ENCODE data around the gene SLC35G6.
"Not testable (repeated sequence)": the region's sequence is repeated elsewhere in the genome, so short reads cannot be mapped to it uniquely, and the experiment has no call there.

The SLC35G6 gene

DNA sequence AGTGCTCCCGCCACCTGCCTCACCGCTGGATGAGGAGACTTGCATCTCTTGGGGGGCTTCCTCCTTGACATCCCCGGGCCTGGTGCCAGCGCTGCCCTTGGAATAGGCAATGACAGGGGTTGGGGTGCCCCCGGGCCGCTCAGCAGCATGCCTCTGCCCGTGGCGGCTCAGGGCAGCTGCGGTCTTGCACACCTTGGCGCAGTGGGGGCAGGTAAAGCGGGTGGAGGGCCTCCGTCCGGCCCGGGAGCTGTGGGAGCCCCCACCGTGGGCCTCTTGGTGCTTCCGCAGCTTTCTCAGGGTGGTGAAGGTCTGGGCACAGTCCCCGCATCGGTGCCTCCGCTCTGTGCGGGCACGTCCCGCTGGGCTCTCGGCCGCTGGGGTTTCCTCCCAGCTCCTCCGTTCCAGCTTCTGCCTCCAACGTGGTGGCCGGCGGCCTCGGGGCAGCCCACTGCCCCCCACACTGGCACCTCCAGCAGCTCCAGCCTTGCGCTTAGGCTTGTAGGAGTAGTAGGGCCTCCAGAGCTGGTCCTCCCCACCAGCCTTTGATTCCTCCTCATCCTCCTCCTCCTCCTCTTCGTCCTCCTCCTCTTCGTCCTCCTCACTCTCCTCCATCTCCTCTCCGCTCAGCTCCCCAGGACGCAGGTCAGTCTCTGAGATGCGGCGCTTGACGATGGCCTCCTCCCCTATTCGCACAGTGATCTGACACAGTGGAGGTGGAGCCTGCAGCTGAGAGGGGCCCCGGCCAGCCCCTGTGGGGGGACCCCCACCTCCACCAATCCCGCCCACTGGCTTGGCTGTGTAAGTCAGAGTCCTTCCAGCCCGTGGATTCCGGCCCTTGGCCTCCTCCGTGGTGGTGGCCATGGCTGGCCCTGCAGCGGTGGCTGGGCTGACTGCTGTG is 18.5 kb upstream of the SLC35G6 start:
- Histone ChIP-seq H3K36me3 (ENCODE audit: control insufficient read depth in 1 of 2, insufficient read depth in 2 of 2, low read length in 2 of 2) (peaks cover 5 to 39% of the 10 kb centered on the region in 2 donors), H3K4me3 (ENCODE audit: low read depth in 1 of 2, low read length in 2 of 2) (no peak overlapping the region), H3K27ac (ENCODE audit: low read length) (no peak overlapping the region), H3K9me3 (ENCODE audit: control insufficient read depth in 1 of 2, low read length in 2 of 2) (no peaks in the 10 kb centered on the region), H3K4me1 (ENCODE audit: control insufficient read depth in 1 of 2, insufficient read depth in 2 of 2, low read length in 2 of 2) (peaks cover 6 to 15% of the 10 kb centered on the region in 2 donors), H3K27me3 (ENCODE audit: low read depth, low read length) (no peaks in the 10 kb centered on the region)

DNA sequence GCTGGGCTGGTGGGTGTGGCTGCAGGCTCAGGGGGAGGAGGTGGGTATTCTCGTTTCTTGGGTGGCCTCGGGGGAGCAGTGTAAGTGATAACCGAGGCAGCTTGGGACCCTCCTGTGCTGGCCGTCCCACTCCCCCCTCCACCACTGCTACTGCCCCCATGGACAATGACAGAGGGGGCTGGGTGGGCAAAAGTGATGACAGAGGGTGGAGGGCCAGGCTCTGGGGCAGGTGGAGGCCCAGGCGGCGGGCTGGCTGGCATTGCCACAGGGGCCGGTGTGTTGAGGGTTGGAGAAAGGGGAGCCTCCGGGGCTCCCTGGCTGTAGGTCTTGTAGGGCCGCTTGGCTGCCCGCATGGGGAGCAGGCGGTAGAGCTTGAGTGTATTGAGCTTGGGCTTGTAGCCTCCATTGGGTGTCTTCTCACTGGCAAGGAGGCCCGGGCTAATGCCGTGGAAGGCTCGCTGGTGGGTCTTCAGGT is 17.8 kb upstream of the SLC35G6 start:
- Histone ChIP-seq H3K36me3 (ENCODE audit: control insufficient read depth in 1 of 2, insufficient read depth in 2 of 2, low read length in 2 of 2) (peaks cover 5 to 39% of the 10 kb centered on the region in 2 donors), H3K4me1 (ENCODE audit: control insufficient read depth in 1 of 2, insufficient read depth in 2 of 2, low read length in 2 of 2) (peaks cover 6 to 17% of the 10 kb centered on the region in 2 donors), H3K27me3 (ENCODE audit: low read depth, low read length) (no peaks in the 10 kb centered on the region), H3K4me3 (ENCODE audit: low read depth in 1 of 2, low read length in 2 of 2) (no peak overlapping the region), H3K9me3 (ENCODE audit: control insufficient read depth in 1 of 2, low read length in 2 of 2) (no peaks in the 10 kb centered on the region), H3K27ac (ENCODE audit: low read length) (no peak overlapping the region)

DNA sequence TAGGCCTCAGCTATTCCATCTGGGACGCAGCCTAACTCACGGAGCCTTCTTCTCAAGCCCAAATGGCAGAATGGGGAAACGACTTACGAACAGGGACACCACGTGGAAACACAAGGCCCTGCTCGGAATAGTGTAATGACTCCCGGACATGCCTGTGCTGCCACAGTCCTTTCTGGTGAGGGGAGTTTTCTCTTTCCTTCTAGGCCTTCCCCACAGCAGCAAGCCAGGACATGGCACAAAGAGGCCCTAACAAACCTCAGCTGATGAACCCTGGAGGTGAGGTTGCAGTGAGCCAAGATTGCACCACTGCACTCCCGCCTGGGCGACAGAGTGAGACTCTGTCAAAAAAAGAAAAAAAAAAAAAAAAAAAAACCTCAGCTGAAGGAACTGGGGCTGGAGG is 17.2 kb upstream of the SLC35G6 start:
- H3K27me3 ChIP-seq (ENCODE audit: low read depth, low read length) = no peaks in the 10 kb centered on the region
- H3K9me3 ChIP-seq (ENCODE audit: control insufficient read depth in 1 of 2, low read length in 2 of 2) = no peaks in the 10 kb centered on the region
- H3K27ac ChIP-seq (ENCODE audit: low read length) = no peak overlapping the region
- no peak overlapping the region for H3K4me3 ChIP-seq (ENCODE audit: low read depth in 1 of 2, low read length in 2 of 2)
- H3K4me1 ChIP-seq (ENCODE audit: control insufficient read depth in 1 of 2, insufficient read depth in 2 of 2, low read length in 2 of 2) = peaks cover 6 to 23% of the 10 kb centered on the region in 2 donors
- H3K36me3 ChIP-seq (ENCODE audit: control insufficient read depth in 1 of 2, insufficient read depth in 2 of 2, low read length in 2 of 2) = peaks cover 5 to 39% of the 10 kb centered on the region in 2 donors

DNA sequence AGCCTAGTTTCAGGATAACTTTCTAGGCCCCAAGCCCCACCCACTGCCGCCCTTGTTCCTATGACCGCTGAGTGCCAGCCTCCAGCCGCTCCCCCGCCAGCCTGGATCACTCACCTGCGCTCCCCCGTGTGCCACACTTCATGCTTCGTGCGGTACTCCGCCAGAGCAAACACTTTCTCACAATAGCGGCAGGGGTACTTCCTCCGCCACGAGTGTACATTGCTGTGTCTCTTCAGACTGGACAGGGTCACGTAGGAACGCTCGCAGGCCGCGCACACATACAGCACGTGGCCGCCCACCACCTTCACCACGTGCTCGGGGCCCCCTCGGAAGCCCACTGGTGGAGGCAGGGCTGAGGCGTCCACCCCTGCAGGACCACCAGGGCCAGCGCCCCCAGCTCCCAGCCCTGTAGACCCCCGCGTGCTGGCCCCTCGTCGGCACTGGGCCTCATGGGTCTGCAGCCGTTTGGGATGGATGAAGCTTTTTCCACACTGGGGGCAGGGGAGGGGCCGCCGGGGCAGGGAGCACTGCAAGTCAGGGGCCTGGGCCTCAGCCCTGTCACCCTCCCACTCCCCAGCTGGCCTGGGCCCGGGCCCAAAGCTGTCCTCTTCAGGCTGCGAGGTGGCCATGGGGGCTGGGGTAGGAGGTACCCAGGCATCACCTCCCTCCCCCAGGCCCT is 15.5 kb upstream of the SLC35G6 start:
- H3K4me1 ChIP-seq (ENCODE audit: control insufficient read depth in 1 of 2, insufficient read depth in 2 of 2, low read length in 2 of 2) = peaks cover 9 to 27% of the 10 kb centered on the region in 2 donors
- H3K4me3 ChIP-seq (ENCODE audit: low read depth in 1 of 2, low read length in 2 of 2) = no peak overlapping the region
- H3K27me3 ChIP-seq (ENCODE audit: low read depth, low read length) = no peaks in the 10 kb centered on the region
- H3K27ac ChIP-seq (ENCODE audit: low read length) = no peak overlapping the region
- no peaks in the 10 kb centered on the region for H3K9me3 ChIP-seq (ENCODE audit: control insufficient read depth in 1 of 2, low read length in 2 of 2)
- peaks cover 5 to 39% of the 10 kb centered on the region in 2 donors for H3K36me3 ChIP-seq (ENCODE audit: control insufficient read depth in 1 of 2, insufficient read depth in 2 of 2, low read length in 2 of 2)

DNA sequence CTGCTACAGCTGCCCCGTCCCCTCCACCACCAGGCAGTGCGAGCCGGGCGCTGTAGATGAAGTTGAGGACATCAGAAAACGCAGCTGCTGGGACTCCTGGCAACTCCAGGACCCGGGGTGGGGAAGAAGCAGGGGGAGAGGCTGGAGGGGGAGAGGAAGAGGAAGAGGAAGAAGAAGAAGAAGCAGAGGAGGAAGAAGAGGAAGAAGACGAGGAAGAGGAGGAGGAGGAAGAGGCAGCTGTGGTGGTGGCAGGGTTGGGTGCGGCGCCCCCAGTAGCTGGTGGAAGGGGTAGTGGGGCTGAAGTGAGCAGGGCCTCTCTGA is 15.0 kb upstream of the SLC35G6 start:
- peaks cover 10 to 33% of the 10 kb centered on the region in 2 donors for H3K4me1 ChIP-seq (ENCODE audit: control insufficient read depth in 1 of 2, insufficient read depth in 2 of 2, low read length in 2 of 2)
- peaks cover 5 to 39% of the 10 kb centered on the region in 2 donors for H3K36me3 ChIP-seq (ENCODE audit: control insufficient read depth in 1 of 2, insufficient read depth in 2 of 2, low read length in 2 of 2)
- H3K9me3 ChIP-seq (ENCODE audit: control insufficient read depth in 1 of 2, low read length in 2 of 2) = no peaks in the 10 kb centered on the region
- peak overlapping the region; percentile 63 for H3K27ac ChIP-seq (ENCODE audit: low read length)
- H3K27me3 ChIP-seq (ENCODE audit: low read depth, low read length) = no peaks in the 10 kb centered on the region
- H3K4me3 ChIP-seq (ENCODE audit: low read depth in 1 of 2, low read length in 2 of 2) = no peak overlapping the region

DNA sequence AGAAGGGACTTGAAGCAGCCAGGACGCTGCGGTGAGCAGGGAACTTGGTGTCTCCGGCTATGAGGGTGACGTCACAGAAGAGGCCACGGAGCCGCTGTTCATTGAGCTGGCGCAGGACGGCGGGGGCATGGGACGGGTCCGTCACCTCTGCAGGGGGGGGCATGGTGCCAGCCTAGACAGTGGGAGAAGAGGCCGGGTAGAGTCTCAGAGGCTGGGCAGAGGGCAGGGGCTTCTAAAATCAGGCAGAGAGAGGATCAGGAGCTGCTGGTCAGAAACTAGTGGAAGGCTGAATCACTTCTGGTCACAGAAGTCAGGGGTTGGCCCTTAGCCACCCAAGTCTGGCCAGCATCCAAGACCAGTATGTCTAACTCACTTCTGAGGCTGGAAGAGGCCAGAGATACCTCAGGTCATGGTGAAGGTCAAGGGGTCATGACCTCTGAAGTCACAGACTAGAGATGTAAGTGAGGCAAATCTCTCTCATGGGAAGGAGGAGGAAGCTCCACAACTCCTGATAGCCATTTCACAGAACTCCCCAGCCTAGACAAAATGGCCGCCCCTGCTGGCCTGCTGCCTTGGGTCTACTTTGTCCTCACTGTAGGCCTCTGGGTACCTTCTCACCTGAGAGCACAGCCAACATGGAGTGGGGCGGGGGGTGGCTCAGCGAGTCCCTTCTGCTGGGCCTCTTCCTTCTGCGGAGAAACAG is 14.5 kb upstream of the SLC35G6 start:
- no peaks in the 10 kb centered on the region for H3K27me3 ChIP-seq (ENCODE audit: low read depth, low read length)
- H3K36me3 ChIP-seq (ENCODE audit: control insufficient read depth in 1 of 2, insufficient read depth in 2 of 2, low read length in 2 of 2) = peaks cover 5 to 34% of the 10 kb centered on the region in 2 donors
- peaks cover 10 to 38% of the 10 kb centered on the region in 2 donors for H3K4me1 ChIP-seq (ENCODE audit: control insufficient read depth in 1 of 2, insufficient read depth in 2 of 2, low read length in 2 of 2)
- no peaks in the 10 kb centered on the region for H3K9me3 ChIP-seq (ENCODE audit: control insufficient read depth in 1 of 2, low read length in 2 of 2)
- H3K27ac ChIP-seq (ENCODE audit: low read length) = peak overlapping the region; percentile 63
- no peak overlapping the region for H3K4me3 ChIP-seq (ENCODE audit: low read depth in 1 of 2, low read length in 2 of 2)

DNA sequence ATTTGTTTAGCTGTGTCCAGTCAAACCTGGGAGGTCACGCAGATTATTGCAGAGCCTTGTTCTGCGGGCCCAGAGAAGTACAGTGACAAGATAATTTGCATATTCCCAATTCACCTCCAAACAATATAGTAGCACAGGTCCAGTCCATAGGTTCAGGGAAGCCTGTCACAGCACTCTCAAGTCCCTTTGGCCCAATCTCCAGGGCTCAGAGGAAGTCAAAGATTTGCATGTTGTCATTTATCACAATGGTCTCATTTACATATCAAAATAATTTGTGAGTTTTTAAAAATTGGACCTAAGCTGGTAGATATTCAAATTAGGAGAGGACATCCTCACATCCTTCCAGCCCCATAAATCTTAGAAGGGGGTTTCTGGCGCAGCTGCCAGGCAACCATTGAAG is 13.7 kb upstream of the SLC35G6 start:
- Histone ChIP-seq H3K4me1 (ENCODE audit: control insufficient read depth in 1 of 2, insufficient read depth in 2 of 2, low read length in 2 of 2) (peaks cover 10 to 40% of the 10 kb centered on the region in 2 donors), H3K36me3 (ENCODE audit: control insufficient read depth in 1 of 2, insufficient read depth in 2 of 2, low read length in 2 of 2) (peaks cover 5 to 30% of the 10 kb centered on the region in 2 donors)

DNA sequence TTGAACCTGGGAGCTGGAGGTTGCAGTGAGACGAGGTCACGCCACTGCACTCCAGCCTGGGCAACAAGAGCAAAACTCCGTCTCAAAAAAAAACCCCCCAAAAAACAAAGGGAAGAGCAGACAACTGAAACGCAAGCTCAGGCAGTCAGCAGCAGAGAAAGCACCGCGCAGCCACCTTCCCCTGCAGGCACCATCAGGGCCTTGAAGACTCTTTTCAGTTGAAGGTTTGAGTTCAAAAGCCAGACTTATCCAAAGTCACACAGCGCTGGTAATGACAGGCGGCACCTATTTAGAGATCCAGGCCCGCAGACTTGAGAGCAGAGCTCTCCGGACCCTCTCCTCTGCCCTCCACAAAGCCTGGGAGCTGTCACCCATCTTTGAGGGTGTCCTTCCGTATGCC is 13.0 kb upstream of the SLC35G6 start:
- peaks cover 10 to 40% of the 10 kb centered on the region in 2 donors for H3K4me1 ChIP-seq (ENCODE audit: control insufficient read depth in 1 of 2, insufficient read depth in 2 of 2, low read length in 2 of 2)
- no peaks in the 10 kb centered on the region for H3K27me3 ChIP-seq (ENCODE audit: low read depth, low read length)
- no peak overlapping the region for H3K4me3 ChIP-seq (ENCODE audit: low read depth in 1 of 2, low read length in 2 of 2)
- no peak overlapping the region for H3K27ac ChIP-seq (ENCODE audit: low read length)
- H3K36me3 ChIP-seq (ENCODE audit: control insufficient read depth in 1 of 2, insufficient read depth in 2 of 2, low read length in 2 of 2) = peaks cover 5 to 22% of the 10 kb centered on the region in 2 donors
- no peaks in the 10 kb centered on the region for H3K9me3 ChIP-seq (ENCODE audit: control insufficient read depth in 1 of 2, low read length in 2 of 2)

More for the DNA sequence above, 13.7 kb upstream of the SLC35G6 start:
- no peak overlapping the region for H3K27ac ChIP-seq (ENCODE audit: low read length)
- no peaks in the 10 kb centered on the region for H3K9me3 ChIP-seq (ENCODE audit: control insufficient read depth in 1 of 2, low read length in 2 of 2)
- H3K27me3 ChIP-seq (ENCODE audit: low read depth, low read length) = no peaks in the 10 kb centered on the region
- no peak overlapping the region for H3K4me3 ChIP-seq (ENCODE audit: low read depth in 1 of 2, low read length in 2 of 2)

DNA sequence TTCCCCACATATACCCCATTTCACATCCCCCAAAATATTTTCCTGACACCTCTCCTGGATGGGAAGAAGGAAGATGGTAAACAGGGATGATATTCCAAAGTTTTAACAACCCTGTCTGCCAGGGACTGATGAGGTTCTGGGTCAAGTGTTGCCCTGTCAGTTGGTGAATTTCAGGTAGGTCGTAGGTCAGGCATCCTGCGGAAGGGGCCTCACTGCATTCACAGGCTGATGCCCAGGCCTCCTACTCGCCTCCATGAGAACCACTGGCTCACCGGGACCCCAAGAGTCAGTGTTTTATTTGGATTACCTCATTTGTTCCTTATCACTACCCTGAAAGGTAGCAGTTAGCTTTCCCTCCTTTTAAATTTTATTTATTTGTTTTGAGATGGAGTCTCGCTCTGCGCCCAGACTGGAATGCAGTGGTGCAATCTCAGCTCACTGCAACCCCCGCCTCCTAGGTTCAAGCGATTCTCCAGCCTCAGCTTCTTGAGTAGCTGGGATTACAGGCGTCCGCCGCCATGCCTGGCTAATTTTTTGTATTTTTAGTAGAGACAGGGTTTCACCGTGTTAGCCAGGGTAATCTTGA is 12.3 kb upstream of the SLC35G6 start:
- Histone ChIP-seq H3K27me3 (ENCODE audit: low read depth, low read length) (no peaks in the 10 kb centered on the region), H3K36me3 (ENCODE audit: control insufficient read depth in 1 of 2, insufficient read depth in 2 of 2, low read length in 2 of 2) (peaks cover 3 to 16% of the 10 kb centered on the region in 2 donors), H3K9me3 (ENCODE audit: control insufficient read depth in 1 of 2, low read length in 2 of 2) (no peaks in the 10 kb centered on the region), H3K4me1 (ENCODE audit: control insufficient read depth in 1 of 2, insufficient read depth in 2 of 2, low read length in 2 of 2) (peaks cover 10 to 42% of the 10 kb centered on the region in 2 donors), H3K27ac (ENCODE audit: low read length) (no peak overlapping the region), H3K4me3 (ENCODE audit: low read depth in 1 of 2, low read length in 2 of 2) (no peak overlapping the region)

DNA sequence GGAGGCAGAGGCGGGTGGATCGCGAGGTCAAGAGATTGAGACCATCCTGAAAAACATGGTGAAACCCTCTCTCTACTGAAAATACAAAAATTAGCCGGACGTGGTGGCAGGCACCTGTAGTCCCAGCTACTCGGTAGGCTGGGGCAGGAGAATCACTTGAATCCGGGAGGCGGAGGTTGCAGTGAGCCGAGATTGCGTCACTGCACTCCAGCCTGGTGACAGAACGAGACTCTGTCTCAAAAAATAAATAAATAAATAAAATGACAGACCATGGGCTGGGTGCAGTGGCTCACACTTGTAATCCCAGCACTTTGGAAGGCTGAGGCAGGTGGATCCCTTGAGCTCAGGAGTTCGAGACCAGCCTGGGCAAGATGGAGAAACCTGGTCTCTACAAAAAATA is 11.4 kb upstream of the SLC35G6 start:
- H3K27ac ChIP-seq (ENCODE audit: low read length); H3K4me3 ChIP-seq (ENCODE audit: low read depth in 1 of 2, low read length in 2 of 2); H3K27me3 ChIP-seq (ENCODE audit: low read depth, low read length); H3K9me3 ChIP-seq (ENCODE audit: control insufficient read depth in 1 of 2, low read length in 2 of 2): not testable (repeated sequence)
- Histone ChIP-seq H3K36me3 (ENCODE audit: control insufficient read depth in 1 of 2, insufficient read depth in 2 of 2, low read length in 2 of 2) (peaks cover 0 to 15% of the 10 kb centered on the region in 2 donors), H3K4me1 (ENCODE audit: control insufficient read depth in 1 of 2, insufficient read depth in 2 of 2, low read length in 2 of 2) (peaks cover 10 to 42% of the 10 kb centered on the region in 2 donors)
